GM12891 (cell line): ENCODE data around the gene C9orf152. TPM values are rescaled to one million over a fixed set of nuclear protein-coding genes. Genes with fewer than 3 reads are reported as not detected.
"Not testable (repeated sequence)": the region's sequence is repeated elsewhere in the genome, so short reads cannot be mapped to it uniquely, and the experiment has no call there.

Experiments
- DNase-seq: peaks from one replicate; pipeline ENCODE4 v3.0.0; 2011; ENCODE audit warnings: low spot score; ENCODE audit not compliant: insufficient read length
- FAIRE-seq: peaks from 2 replicates; lab custom pipeline; 2011; peaks lifted over from hg19 to GRCh38; lab: Jason Lieb, UNC
- PAX5 ChIP-seq: IDR thresholded peaks from 2 replicates; pipeline ENCODE4 v1.6.1; 2011; ENCODE audit warnings: low read length, moderate library complexity, mild to moderate bottlenecking; ENCODE audit not compliant: insufficient read depth, severe bottlenecking
- POLR2A ChIP-seq: IDR thresholded peaks from 2 replicates; pipeline ENCODE4 v1.6.1; 2011; ENCODE audit warnings: low read depth, low read length, control low read depth
- POLR2AphosphoS5 ChIP-seq: IDR thresholded peaks from 2 replicates; pipeline ENCODE4 v1.6.1; 2011; ENCODE audit warnings: low read depth, low read length, control low read depth
- POU2F2 ChIP-seq: IDR thresholded peaks from 2 replicates; pipeline ENCODE4 v1.6.1; 2011; ENCODE audit warnings: low read depth, mild to moderate bottlenecking, control low read depth, low read length, moderate library complexity
- SPI1 ChIP-seq: IDR thresholded peaks from 2 replicates; pipeline ENCODE4 v1.6.1; 2011; ENCODE audit warnings: low read depth, low read length, control low read depth
- TAF1 ChIP-seq: IDR thresholded peaks from 2 replicates; pipeline ENCODE4 v1.6.1; 2011; ENCODE audit warnings: low read depth, low read length, control low read depth
- polyA plus RNA-seq: library from polyadenylated mRNA; unstranded; fragments of >200 nt; gene quantifications from one replicate; pipeline ENCODE4 v1.2.1, GENCODE V29; 2012; ENCODE audit warnings: low read depth, missing spikeins, inconsistent platforms; ENCODE audit not compliant: missing spikeins

C9orf152 gene, protein sequence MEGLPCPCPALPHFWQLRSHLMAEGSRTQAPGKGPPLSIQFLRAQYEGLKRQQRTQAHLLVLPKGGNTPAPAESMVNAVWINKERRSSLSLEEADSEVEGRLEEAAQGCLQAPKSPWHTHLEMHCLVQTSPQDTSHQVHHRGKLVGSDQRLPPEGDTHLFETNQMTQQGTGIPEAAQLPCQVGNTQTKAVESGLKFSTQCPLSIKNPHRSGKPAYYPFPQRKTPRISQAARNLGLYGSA
- not detected for polyA plus RNA-seq

GRCh38 chr9:110208031-110208430 lies at the start of gene C9orf152:
C9orf152 (minus strand) TSS chr9:110208159; CDS start chr9:110207579, 580 bp downstream.
- TF ChIP-seq SPI1, result no peak
- no peak for TF ChIP-seq PAX5
- no peak for TF ChIP-seq POLR2AphosphoS5
- TF ChIP-seq POLR2A, result no peak
- TF ChIP-seq POU2F2, result no peak
- no peak for TF ChIP-seq TAF1
- DNase-seq (no peak), FAIRE-seq (no peak)

DNA sequence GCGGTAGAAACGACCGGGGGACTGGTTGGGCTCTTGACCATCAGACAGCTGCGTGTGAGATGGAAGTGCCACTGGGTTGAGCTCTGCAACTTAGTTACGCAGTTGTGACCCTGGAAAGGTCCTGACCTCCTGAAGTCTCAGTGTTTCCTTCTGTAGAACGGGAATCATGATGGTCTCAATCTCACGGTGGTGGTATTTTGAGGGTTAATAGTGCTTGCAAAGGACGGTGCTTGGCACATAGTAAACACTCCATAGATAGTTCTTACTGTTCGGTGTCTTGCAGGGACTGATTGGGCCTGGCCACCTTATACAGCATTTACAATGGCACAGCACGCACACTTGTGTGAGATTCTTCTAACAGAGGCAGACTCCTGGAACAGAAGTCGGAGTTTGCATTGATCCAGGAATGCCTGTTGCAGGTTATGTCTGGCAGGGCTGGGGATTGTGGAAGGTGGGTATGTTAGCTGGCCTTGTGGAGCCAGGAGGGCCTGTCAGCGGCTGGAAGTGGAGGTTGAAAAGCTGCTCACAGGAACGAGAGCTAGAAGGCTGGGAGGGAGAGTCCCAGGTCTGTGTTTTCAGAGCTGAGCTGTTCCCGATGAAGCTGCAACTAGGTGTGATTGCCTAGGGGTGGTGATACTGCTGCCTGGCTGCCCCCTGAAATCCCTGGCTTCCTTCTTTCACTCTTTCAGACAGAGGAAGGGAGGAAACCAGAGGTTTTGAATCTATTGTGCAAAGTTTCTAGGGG lies 49.3 kb upstream of the C9orf152 start:
- FAIRE-seq (peak; percentile 71), DNase-seq (no peak)
- TF ChIP-seq POLR2AphosphoS5 (no peak; the same call in none of the 2 replicates), SPI1 (no peak), POLR2A (peak; percentile 66), TAF1 (no peak)

DNA sequence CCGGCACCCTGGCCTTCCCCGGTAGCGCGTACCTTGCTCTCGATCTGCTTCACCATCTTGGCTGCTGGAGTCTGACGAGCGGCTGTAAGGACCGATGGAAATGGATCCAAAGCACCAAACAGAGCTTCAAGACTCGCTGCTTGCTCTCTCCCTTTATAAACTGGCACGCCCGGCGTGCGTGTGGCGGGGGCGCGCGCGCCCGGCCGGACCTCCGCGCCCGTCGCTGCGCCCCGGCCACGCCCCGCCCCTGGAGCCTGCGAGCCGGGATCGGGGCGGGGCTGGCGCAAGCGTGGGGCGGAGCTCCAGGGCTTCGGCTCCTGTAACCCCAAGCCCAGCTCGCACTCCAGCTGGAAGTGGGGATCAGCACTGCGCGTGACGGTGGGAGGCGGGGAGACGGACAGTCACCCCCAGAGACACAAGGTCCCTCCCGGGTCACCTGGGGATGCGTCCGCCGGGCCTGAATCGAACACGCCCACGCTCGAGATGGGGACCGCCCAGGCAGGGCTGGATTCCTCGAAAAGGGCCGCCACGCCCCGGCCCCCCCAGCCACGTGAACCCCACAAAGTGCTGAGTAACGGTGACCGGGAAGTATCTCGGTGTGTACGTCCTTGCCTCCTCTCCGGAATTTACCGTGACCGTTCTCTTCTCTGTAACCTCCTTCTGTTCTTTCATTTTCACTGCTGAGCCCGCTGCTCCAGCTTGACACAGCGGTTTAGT lies 48.6 kb upstream of the C9orf152 start, which contains the start of gene TXN:
TSS of gene TXN (minus strand) at position 128 of the 717 bp plus-strand sequence. CDS start at position 56, 72 bp downstream.
- DNase-seq (peak; percentile 64), FAIRE-seq (peak; percentile 88)
- TF ChIP-seq PAX5, result no peak
- peak; percentile 84 for TF ChIP-seq POU2F2
- TF ChIP-seq POLR2A, result peak; percentile 98
- peak; percentile 98 for TF ChIP-seq POLR2AphosphoS5
- TF ChIP-seq SPI1, result no peak
- peak; percentile 96 for TF ChIP-seq TAF1

DNA sequence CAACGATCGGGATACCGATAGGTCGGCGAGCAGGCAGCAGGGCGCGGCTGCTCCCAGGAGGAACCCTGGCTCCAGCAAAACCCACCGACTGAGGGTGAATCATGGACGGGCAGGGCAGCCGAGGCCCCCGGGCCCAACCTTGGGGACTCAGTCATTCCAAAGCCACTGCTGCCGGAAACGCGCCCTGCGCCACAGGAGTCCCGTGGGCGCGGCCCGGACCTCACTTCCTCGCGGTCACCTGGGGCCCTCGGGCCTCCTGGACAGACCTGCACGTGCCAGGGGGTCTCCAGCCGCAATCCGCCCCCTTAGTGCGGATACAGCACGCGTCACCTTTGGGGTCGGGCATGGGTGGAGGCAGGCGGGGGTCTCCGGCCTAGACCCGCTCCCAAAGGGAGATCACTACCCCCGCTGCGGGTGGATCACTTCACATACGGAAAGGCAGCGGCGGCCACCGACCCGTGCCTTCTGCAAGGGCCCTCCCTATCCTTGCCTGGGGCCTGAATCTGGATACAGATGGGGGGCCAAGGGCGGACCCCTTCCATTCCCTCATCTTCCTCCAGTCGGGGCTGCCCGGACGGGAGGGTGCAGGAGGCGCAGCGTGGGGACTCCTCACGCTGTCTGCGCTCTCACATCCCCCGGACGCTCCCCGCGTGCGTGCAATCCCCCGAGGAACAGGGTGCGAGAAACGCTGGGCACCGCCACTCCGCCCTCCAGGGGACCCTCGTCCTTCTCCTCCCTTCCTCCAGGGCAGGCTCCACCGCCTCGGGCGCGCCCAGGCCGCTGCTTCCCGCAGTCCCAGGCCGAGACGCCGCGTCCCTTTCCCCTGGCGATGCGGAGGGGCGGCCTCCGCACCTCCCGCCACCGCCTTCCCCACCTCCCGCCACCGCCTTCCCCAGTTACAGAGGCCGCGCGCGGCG lies 47.8 kb upstream of the C9orf152 start:
- DNase-seq, result peak; percentile 21
- TF ChIP-seq TAF1 (no peak; the same call in 1 of the 2 replicates), POU2F2 (no peak), SPI1 (0 out of 2 replicates have a peak, but pooled peaks have one; percentile 18)
- no peak for FAIRE-seq

DNA sequence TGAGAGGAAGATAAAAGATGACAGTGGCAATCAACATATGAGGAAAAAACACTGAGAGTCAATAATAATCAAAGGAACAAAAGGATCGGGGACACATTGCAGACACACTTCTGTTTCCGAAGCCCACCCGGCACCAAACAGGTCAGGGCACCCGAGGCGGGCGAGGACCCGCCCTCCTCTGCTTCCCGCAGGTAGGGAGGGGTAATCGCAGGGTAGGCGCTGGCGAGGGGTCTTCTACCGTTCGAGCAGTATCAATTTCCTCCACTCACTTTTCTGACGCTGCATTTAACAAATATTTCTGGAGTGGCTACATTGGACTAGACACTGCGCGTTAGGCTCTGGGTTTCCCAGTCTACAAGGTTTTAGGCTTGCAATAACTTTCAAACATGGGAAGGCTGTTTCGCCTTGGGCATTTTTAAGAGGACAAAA lies 47.1 kb upstream of the C9orf152 start:
- TF ChIP-seq POLR2AphosphoS5, result no peak
- no peak for TF ChIP-seq POLR2A
- TF ChIP-seq SPI1, result no peak
- FAIRE-seq (no peak), DNase-seq (no peak)

DNA sequence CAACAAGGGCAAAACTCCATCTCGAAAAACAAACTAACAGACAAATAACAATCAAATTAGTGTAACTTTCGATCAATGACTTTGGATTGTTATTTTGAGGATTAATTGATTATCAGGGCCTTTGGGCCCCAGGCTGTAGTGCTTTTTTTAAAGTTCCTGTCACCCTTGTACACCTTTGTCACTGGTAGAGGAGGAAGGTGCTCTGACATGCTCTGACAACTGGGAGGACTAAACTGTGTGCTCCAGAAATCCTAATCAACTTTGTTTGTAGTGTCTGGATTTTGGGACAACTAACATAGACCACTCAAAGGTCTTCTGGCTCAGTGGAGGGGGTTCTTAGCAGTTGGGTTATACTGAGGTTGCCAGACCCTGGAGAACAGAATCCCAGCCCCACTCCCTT lies 46.5 kb upstream of the C9orf152 start:
- no peak for FAIRE-seq
- no peak for DNase-seq
- TF ChIP-seq TAF1 (no peak), POLR2A (no peak), SPI1 (no peak), PAX5 (no peak), POU2F2 (no peak), POLR2AphosphoS5 (no peak)

DNA sequence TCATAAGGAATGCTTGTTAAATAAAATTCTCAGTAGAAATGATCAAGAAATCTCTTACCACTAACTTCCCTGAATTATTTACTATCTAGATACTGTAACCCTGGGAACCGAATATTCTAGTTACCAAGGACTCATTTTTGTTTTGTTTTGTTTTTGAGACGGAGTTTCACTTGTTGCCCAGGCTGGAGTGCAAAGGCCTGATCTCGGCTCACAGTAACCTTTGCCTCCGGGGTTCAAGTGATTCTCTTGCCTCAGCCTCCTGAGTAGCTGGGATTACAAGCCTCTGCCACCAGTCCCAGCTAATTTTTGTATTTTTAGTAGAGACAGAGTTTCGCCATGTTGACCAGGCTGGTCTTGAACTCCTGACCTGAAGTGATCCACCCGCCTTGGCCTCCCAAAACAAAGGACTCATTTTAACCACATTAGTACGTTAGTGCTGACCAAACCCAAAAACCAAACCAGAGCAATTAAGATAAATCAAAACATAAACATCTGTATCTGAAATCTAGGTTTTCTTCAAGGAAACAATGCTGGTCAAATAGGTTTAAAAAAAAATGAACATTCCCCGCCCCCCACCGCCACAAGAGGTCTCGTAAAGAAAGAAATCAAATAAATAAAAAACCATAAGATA lies 44.7 kb upstream of the C9orf152 start:
- TF ChIP-seq SPI1 (no peak), POLR2AphosphoS5 (no peak), PAX5 (no peak), POLR2A (no peak), POU2F2 (no peak), TAF1 (no peak)
- FAIRE-seq (no peak), DNase-seq (no peak)

GRCh38 chr9:110251770-110252169 lies 43.8 kb upstream of the C9orf152 start:
- not testable (repeated sequence) for FAIRE-seq, DNase-seq

- DNase-seq (no peak), FAIRE-seq (no peak)
- TF ChIP-seq POLR2AphosphoS5, result no peak
- TF ChIP-seq POU2F2, result no peak
- no peak for TF ChIP-seq PAX5
- TF ChIP-seq POLR2A, result no peak
These were observed 43.3 kb upstream of the C9orf152 start for GRCh38 chr9:110251212-110251611.
